Left lung (tissue), 10 donors: ENCODE data around the gene GPC5. TPM values are rescaled to one million over a fixed set of nuclear protein-coding genes. Genes with fewer than 3 reads are reported as not detected.
A peak's percentile ranks its signal among the peaks of the same experiment; 100 is the strongest.

Experiments used
- ATAC-seq: fragments of 200-7000 bp; cut with Tn5 transposase; one replicate; pipeline ENCODE4 v1.9.1; 2020; ENCODE audit warnings: moderate library complexity
- DNase-seq, 4 donors: peaks; one replicate each; pipeline ENCODE4 v3.0.0-alpha.2; 2013 to 2020
- H3K27ac ChIP-seq, 2 donors: fragments of 200-600 bp; sonication (generic) in 1 of 2; one replicate each; pipeline versions ENCODE4 v1.5.0 to v1.8.0; 2020 to 2021
- H3K27me3 ChIP-seq, 2 donors: fragments of 200-600 bp; sonication (generic) in 1 of 2; one replicate each; pipeline versions ENCODE4 v1.5.0 to v1.8.0; 2020 to 2021
- H3K36me3 ChIP-seq, 2 donors: fragments of 200-600 bp; sonication (generic) in 1 of 2; one replicate each; pipeline versions ENCODE4 v1.5.0 to v1.8.0; 2020 to 2021
- H3K4me1 ChIP-seq, 2 donors: fragments of 200-600 bp; one replicate each; pipeline ENCODE4 v1.8.0; 2021
- H3K4me3 ChIP-seq, 2 donors: fragments of 200-600 bp; sonication (generic) in 1 of 2; one replicate each; pipeline versions ENCODE4 v1.5.0 to v1.8.0; 2020 to 2021; ENCODE audit warnings: mild to moderate bottlenecking in 1 of 2
- H3K9me3 ChIP-seq, 2 donors: fragments of 200-600 bp; sonication (generic) in 1 of 2; one replicate each; pipeline versions ENCODE4 v1.5.0 to v1.8.0; 2020 to 2021
- intact Hi-C, 2 donors: fragments of 100-400 bp; cut with DNase I; formaldehyde crosslinking; loops; one replicate each; pipeline versions ENCODE4 v1.11.2 to v1.14.2; 2022
- polyA plus RNA-seq, 6 donors: library from polyadenylated mRNA; unstranded; fragments of 120-200 nt; gene quantifications; one replicate each; pipeline ENCODE4 v1.2.1, GENCODE V29; 2013; ENCODE audit not compliant: insufficient read length in 6 of 6
- total RNA-seq, 2 donors: library from RNA; stranded (reverse); fragmentation: NEBNext Ultra II Directional; extraction: Animal tissue kit (Norgen Biotek cat#: 25700); gene quantifications; one replicate each; pipeline ENCODE4 v1.2.1, GENCODE V29; 2021
- TF ChIP-seq, protein P1 (sequence below), 2 donors: fragments of 200-600 bp; sonication (generic) in 1 of 2; IDR thresholded peaks; one replicate each; pipeline versions ENCODE4 v1.5.0 to v1.8.0; 2021; ENCODE audit warnings: antibody characterized with exemption in 2 of 2
- donor health status: DM: no; HTN: yes; CAD: no.
- donor health status: DM: no; HTN: no; CAD: no.

Gene GPC5
- total and polyA plus RNA-seq, 8 donors: 9.2 to 19.5 (median 11.5) TPM

GRCh38 chr13:91693466-91693865 lies 295.0 kb downstream of the GPC5 start:
- no peak overlapping the region for H3K27ac ChIP-seq
- TF ChIP-seq, protein P1, sequence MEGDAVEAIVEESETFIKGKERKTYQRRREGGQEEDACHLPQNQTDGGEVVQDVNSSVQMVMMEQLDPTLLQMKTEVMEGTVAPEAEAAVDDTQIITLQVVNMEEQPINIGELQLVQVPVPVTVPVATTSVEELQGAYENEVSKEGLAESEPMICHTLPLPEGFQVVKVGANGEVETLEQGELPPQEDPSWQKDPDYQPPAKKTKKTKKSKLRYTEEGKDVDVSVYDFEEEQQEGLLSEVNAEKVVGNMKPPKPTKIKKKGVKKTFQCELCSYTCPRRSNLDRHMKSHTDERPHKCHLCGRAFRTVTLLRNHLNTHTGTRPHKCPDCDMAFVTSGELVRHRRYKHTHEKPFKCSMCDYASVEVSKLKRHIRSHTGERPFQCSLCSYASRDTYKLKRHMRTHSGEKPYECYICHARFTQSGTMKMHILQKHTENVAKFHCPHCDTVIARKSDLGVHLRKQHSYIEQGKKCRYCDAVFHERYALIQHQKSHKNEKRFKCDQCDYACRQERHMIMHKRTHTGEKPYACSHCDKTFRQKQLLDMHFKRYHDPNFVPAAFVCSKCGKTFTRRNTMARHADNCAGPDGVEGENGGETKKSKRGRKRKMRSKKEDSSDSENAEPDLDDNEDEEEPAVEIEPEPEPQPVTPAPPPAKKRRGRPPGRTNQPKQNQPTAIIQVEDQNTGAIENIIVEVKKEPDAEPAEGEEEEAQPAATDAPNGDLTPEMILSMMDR (IDR thresholded peaks at IDR 0.05): no peak
- H3K36me3 ChIP-seq: no peaks in the 10 kb centered on the region
- no peaks in the 10 kb centered on the region for H3K4me1 ChIP-seq
- no peaks in the 10 kb centered on the region for H3K27me3 ChIP-seq
- H3K4me3 ChIP-seq: no peak overlapping the region
- DNase-seq (no peak), ATAC-seq (no peak)
- H3K9me3 ChIP-seq: no peaks in the 10 kb centered on the region
- intact Hi-C loops: no loop called here

DNA sequence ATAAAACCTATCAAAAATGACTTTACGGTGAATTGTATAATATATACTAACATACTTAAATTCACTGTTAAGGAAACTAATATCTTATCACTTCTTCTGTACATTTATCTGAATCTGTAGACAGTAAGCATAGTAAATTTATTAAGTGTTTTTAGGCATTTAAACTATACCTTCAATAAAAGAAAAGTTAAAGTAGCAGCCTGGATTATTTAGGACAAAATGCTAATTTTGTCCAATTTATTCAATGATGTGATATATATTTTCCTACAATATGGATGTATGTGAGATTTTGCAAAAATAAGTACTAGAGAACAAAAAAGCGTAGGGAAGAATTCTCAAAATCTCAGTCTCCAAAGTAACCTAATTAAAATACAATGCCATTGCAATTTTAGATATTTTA lies 299.9 kb downstream of the GPC5 start:
- H3K27ac ChIP-seq: no peak overlapping the region
- intact Hi-C loops: no loop called here
- DNase-seq: no peak
- no peak for ATAC-seq
- H3K9me3 ChIP-seq: no peaks in the 10 kb centered on the region
- H3K36me3 ChIP-seq: no peaks in the 10 kb centered on the region
- TF ChIP-seq, protein P1 (IDR thresholded peaks at IDR 0.05): no peak
- no peak overlapping the region for H3K4me3 ChIP-seq
- H3K4me1 ChIP-seq: no peaks in the 10 kb centered on the region
- no peaks in the 10 kb centered on the region for H3K27me3 ChIP-seq

DNA sequence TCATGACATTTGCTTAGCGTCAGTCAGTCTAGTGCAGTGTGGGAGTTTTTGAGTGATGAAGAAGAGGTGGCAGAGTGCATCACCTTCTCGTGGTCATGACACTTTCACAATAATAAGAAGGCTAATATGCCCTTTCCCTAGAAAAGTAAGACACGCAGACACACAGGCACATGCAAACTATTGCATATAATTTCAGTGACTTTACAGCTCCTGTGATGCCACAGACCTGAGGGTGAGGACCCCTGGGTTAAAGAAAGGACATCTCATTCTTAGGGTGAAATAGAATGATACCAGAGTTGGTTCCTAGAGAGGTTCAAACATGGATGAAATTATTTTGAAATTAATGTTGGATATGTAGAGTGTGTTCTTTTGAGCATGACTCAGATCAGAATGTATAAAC lies 300.3 kb downstream of the GPC5 start:
- Histone ChIP-seq H3K27me3 (no peaks in the 10 kb centered on the region), H3K9me3 (no peaks in the 10 kb centered on the region), H3K4me3 (no peak overlapping the region), H3K27ac (no peak overlapping the region), H3K36me3 (no peaks in the 10 kb centered on the region), H3K4me1 (no peaks in the 10 kb centered on the region)
- ATAC-seq (no peak), DNase-seq (no peak)
- TF ChIP-seq, protein P1 (IDR thresholded peaks at IDR 0.05): no peak
- intact Hi-C loops: no loop called here

GRCh38 chr13:91699863-91700262 lies 301.4 kb downstream of the GPC5 start:
- no peak for ATAC-seq
- Histone ChIP-seq H3K36me3 (no peaks in the 10 kb centered on the region), H3K4me1 (no peaks in the 10 kb centered on the region), H3K27ac (no peak overlapping the region), H3K4me3 (no peak overlapping the region), H3K9me3 (no peaks in the 10 kb centered on the region), H3K27me3 (no peaks in the 10 kb centered on the region)
- no peak for DNase-seq
- intact Hi-C loops: no loop called here
- TF ChIP-seq, protein P1 (IDR thresholded peaks at IDR 0.05): no peak

DNA sequence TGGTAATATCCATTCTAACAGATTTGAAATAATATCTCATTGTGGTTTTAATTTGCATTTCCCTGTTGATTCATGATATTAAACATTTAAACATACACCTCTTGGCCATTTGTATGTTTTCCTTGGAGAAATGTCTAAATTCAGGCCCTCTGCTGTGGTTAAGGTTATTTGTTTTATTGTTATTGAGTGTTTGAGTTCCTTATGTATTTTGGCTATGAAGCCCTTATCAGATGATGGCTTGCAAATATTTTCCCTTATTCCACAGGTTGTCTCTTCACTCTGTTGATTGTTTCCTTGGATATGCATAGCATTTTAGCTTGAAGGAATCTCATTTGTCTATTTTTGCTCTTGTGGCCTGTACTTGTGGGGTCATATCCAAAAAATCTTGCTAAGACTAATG lies 303.6 kb downstream of the GPC5 start:
- TF ChIP-seq, protein P1 (IDR thresholded peaks at IDR 0.05): no peak
- ATAC-seq (peak; percentile 72), DNase-seq (no peak)
- H3K36me3 ChIP-seq: no peaks in the 10 kb centered on the region
- no peaks in the 10 kb centered on the region for H3K27me3 ChIP-seq
- H3K4me3 ChIP-seq: no peak overlapping the region
- intact Hi-C loops: no loop called here
- no peaks in the 10 kb centered on the region for H3K4me1 ChIP-seq
- H3K27ac ChIP-seq: no peak overlapping the region
- H3K9me3 ChIP-seq: no peaks in the 10 kb centered on the region
